Smooth muscle cell (in vitro differentiated cells): Measurements from ENCODE around the gene YTHDF1. TPM values are rescaled to one million over a fixed set of nuclear protein-coding genes. Genes with fewer than 3 reads are reported as not detected.

Source experiments
- DNase-seq: peaks from one replicate; lab custom pipeline; 2025; ENCODE audit not compliant: unreplicated experiment; lab: John Stamatoyannopoulos, UW
- H2AFZ ChIP-seq: fragments of 200-600 bp; sonication (generic); 2 replicates; pipeline ENCODE4 v1.6.0; 2016; ENCODE audit warnings: antibody characterized with exemption, low read depth, mild to moderate bottlenecking
- H3F3A ChIP-seq: fragments of 200-600 bp; sonication (generic); 2 replicates; pipeline ENCODE4 v1.6.0; 2017; ENCODE audit warnings: antibody characterized with exemption, low read depth
- H3K27ac ChIP-seq: fragments of 200-600 bp; sonication (generic); 2 replicates; pipeline ENCODE4 v1.5.1; 2016; ENCODE audit warnings: low read depth, mild to moderate bottlenecking
- H3K27me3 ChIP-seq: fragments of 200-600 bp; sonication (generic); 2 replicates; pipeline ENCODE4 v1.6.1; 2016; ENCODE audit warnings: low read depth, mild to moderate bottlenecking
- H3K36me3 ChIP-seq: fragments of 200-600 bp; sonication (generic); 2 replicates; pipeline ENCODE4 v1.5.1; 2016; ENCODE audit warnings: low read depth
- H3K4me1 ChIP-seq: fragments of 200-600 bp; sonication (generic); 2 replicates; pipeline ENCODE4 v1.5.1; 2016; ENCODE audit warnings: low read depth
- H3K4me2 ChIP-seq: fragments of 200-600 bp; sonication (generic); 2 replicates; pipeline ENCODE4 v1.6.0; 2016; ENCODE audit warnings: mild to moderate bottlenecking
- H3K4me3 ChIP-seq: fragments of 200-600 bp; sonication (generic); 2 replicates; pipeline ENCODE4 v1.5.1; 2016; ENCODE audit warnings: mild to moderate bottlenecking
- H3K79me2 ChIP-seq: fragments of 200-600 bp; sonication (generic); 2 replicates; pipeline ENCODE4 v1.6.0; 2016; ENCODE audit warnings: low read depth, mild to moderate bottlenecking
- H3K9ac ChIP-seq: fragments of 200-600 bp; sonication (generic); 2 replicates; pipeline ENCODE4 v1.6.0; 2016; ENCODE audit warnings: low read depth
- H3K9me3 ChIP-seq: fragments of 200-600 bp; sonication (generic); replicated peaks from 2 replicates; pipeline ENCODE4 v1.5.1; 2016; ENCODE audit warnings: low read depth
- H4K20me1 ChIP-seq: fragments of 200-600 bp; sonication (generic); 2 replicates; pipeline ENCODE4 v1.6.0; 2016; ENCODE audit warnings: low read depth
- CTCF ChIP-seq: fragments of 200-600 bp; sonication (generic); IDR thresholded peaks from 2 replicates; pipeline ENCODE4 v1.5.1; 2017; ENCODE audit warnings: borderline replicate concordance, mild to moderate bottlenecking, antibody characterized with exemption; ENCODE audit not compliant: insufficient read depth, poor library complexity, severe bottlenecking
- WGBS: methylation state at CpG from one replicate; pipeline ENCODE4 v1.1.7; 2016; ENCODE audit warnings: low lambda C conversion rate; 5-methylcytosine and 5-hydroxymethylcytosine counted together
- polyA plus RNA-seq: library from polyadenylated mRNA; unstranded; fragments of >200 nt; fragmentation: Nextera tagmentation; extraction: Ambion mirVana; gene quantifications from 2 replicates; pipeline ENCODE4 v1.2.1, GENCODE V29; 2016
- total RNA-seq: library from RNA; depleted of rRNA; stranded (reverse); fragments of >200 nt; gene quantifications from 2 replicates; pipeline ENCODE4 v1.2.3, GENCODE V29; 2014

The YTHDF1 gene
- total and polyA plus RNA-seq, 2 experiments from 2014 or later, result 28.2 to 35.8 TPM

- Histone ChIP-seq H3K27me3 (no peaks in the 10 kb centered on the region), H3K9ac (no peak overlapping the region), H3K4me3 (no peak overlapping the region), H3K36me3 (no peaks in the 10 kb centered on the region), H3K27ac (no peak overlapping the region), H3F3A (no peaks in the 10 kb centered on the region), H3K79me2 (no peaks in the 10 kb centered on the region), H4K20me1 (no peaks in the 10 kb centered on the region), H3K4me1 (peaks cover 7% of the 10 kb centered on the region), H3K9me3 (no peaks in the 10 kb centered on the region), H3K4me2 (no peak overlapping the region), H2AFZ (no peak overlapping the region)
- WGBS, result 91% methylated on average over 22 of the region's 24 CpGs
- no peak for DNase-seq
- no peak for TF ChIP-seq CTCF
Observed at GRCh38 chr20:63247671-63248228, 31.8 kb upstream of the YTHDF1 start.

GRCh38 chr20:63246490-63247288 lies 30.8 kb upstream of the YTHDF1 start:
- Histone ChIP-seq H3K4me3 (no peak overlapping the region), H3K4me1 (no peaks in the 10 kb centered on the region), H2AFZ (no peak overlapping the region), H3K36me3 (no peaks in the 10 kb centered on the region), H3K4me2 (no peak overlapping the region), H3F3A (no peaks in the 10 kb centered on the region), H3K9me3 (no peaks in the 10 kb centered on the region), H3K9ac (no peak overlapping the region), H3K27me3 (no peaks in the 10 kb centered on the region), H4K20me1 (no peaks in the 10 kb centered on the region), H3K27ac (no peak overlapping the region), H3K79me2 (no peaks in the 10 kb centered on the region)
- TF ChIP-seq CTCF, result no peak
- 81% methylated on average over 49 of the region's 50 CpGs for WGBS
- DNase-seq, result no peak

GRCh38 chr20:63244468-63244867 lies 28.5 kb upstream of the YTHDF1 start:
- no peaks in the 10 kb centered on the region for H4K20me1 ChIP-seq
- no peak for DNase-seq
- H3K27ac ChIP-seq, result no peak overlapping the region
- no peaks in the 10 kb centered on the region for H3K79me2 ChIP-seq
- no peak for TF ChIP-seq CTCF
- H3K9ac ChIP-seq, result no peak overlapping the region
- no peak overlapping the region for H3K4me3 ChIP-seq
- H3K9me3 ChIP-seq, result no peaks in the 10 kb centered on the region
- H3K4me1 ChIP-seq, result no peaks in the 10 kb centered on the region
- H3F3A ChIP-seq, result no peaks in the 10 kb centered on the region
- no peak overlapping the region for H3K4me2 ChIP-seq
- H3K36me3 ChIP-seq, result no peaks in the 10 kb centered on the region
- no peaks in the 10 kb centered on the region for H3K27me3 ChIP-seq
- no peak overlapping the region for H2AFZ ChIP-seq
- WGBS, result 88% methylated on average over 10 of the region's 10 CpGs
